Measurements from ENCODE around the gene MT1X.

DNA sequence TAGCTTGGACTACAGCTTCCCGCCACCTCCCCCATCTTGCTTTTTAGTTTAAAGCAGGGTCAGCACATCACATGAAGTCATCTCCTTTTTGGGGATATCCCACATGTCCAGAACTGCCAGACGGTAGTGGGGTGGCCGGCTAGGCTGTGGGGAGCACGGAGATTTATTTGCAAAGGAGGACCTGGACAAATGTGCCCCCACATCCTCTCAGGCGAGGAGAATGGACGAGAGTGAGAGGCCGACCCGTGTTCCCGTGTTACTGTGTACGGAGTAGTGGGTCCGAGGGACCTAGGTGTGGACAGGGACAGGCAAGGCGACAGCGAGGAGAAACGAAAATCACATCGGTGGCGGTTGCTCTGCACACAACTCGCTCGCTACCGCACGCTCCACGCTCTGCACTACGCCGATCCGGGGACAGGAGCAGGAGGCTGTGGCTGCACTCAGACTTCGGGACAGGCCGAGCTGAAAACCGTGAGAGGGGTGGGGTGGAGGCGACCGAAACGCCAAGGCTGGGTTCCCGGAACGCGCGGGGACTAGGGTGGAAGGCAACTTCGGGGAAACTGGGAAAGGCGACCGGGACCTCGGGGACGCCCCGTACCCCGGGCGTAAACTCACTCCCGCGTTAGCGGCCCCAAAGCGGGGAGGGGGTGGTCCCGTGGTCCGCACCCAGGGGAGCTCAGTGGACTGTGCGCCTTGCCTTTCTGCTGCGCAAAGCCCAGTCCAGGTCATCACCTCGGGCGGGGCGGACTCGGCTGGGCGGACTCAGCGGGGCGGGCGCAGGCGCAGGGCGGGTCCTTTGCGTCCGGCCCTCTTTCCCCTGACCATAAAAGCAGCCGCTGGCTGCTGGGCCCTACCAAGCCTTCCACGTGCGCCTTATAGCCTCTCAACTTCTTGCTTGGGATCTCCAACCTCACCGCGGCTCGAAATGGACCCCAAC lies 44.2 kb upstream of the MT1X start, which contains the start of gene MT1A:
- TF ChIP-seq, protein P1, sequence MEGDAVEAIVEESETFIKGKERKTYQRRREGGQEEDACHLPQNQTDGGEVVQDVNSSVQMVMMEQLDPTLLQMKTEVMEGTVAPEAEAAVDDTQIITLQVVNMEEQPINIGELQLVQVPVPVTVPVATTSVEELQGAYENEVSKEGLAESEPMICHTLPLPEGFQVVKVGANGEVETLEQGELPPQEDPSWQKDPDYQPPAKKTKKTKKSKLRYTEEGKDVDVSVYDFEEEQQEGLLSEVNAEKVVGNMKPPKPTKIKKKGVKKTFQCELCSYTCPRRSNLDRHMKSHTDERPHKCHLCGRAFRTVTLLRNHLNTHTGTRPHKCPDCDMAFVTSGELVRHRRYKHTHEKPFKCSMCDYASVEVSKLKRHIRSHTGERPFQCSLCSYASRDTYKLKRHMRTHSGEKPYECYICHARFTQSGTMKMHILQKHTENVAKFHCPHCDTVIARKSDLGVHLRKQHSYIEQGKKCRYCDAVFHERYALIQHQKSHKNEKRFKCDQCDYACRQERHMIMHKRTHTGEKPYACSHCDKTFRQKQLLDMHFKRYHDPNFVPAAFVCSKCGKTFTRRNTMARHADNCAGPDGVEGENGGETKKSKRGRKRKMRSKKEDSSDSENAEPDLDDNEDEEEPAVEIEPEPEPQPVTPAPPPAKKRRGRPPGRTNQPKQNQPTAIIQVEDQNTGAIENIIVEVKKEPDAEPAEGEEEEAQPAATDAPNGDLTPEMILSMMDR (optimal IDR thresholded peaks at IDR 0.05 in 1 of 3, IDR thresholded peaks at IDR 0.05 in 1 of 3, conservative IDR thresholded peaks at IDR 0.05 in 1 of 3; ENCODE audit: extremely low read depth in 1 of 3, insufficient read depth in 2 of 3, low read length in 3 of 3): no peak
- no peak for TF ChIP-seq EZH2 (IDR thresholded peaks at IDR 0.05; ENCODE audit: low read length)
